Mammary epithelial cell (primary cell): Measurements from ENCODE around the gene RIN1.

Experiments
- EZH2 ChIP-seq: IDR thresholded peaks from 2 replicates; pipeline ENCODE4 v1.6.1; 2012; ENCODE audit warnings: low read length, inconsistent platforms, borderline replicate concordance
- TF ChIP-seq, protein P1 (sequence below), 2 donors: IDR thresholded peaks in 1 of 2; conservative IDR thresholded peaks in 1 of 2; 2 replicates each; pipeline ENCODE4 v1.5.1; 2011 to 2012; ENCODE audit warnings: inconsistent platforms in 2 of 2, low read length in 2 of 2, mild to moderate bottlenecking in 2 of 2, control low read depth in 1 of 2, low read depth in 1 of 2; ENCODE audit not compliant: insufficient read depth in 1 of 2; ENCODE audit errors: extremely low read depth in 1 of 2

DNA sequence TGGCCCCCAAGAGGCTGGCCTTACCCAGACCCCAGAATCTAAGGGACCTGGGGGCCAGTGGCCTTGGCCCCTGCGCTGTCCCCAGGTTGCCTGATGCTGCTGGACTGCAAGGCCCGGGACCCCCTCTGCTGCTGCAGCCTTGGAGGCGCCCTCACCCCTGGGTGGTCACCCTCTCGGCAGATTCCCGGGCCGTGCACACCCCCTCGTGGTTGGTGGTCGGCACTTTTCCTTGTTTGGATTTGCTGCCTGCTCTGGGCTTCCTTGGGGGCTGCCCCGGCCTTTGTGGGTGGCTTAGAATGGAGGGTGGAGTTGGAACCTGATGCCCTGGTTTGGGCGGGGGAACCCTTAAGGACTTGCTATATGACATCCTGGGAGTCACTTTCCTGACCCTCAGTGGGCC, 5.3 kb downstream of the RIN1 start:
- TF ChIP-seq, protein P1, sequence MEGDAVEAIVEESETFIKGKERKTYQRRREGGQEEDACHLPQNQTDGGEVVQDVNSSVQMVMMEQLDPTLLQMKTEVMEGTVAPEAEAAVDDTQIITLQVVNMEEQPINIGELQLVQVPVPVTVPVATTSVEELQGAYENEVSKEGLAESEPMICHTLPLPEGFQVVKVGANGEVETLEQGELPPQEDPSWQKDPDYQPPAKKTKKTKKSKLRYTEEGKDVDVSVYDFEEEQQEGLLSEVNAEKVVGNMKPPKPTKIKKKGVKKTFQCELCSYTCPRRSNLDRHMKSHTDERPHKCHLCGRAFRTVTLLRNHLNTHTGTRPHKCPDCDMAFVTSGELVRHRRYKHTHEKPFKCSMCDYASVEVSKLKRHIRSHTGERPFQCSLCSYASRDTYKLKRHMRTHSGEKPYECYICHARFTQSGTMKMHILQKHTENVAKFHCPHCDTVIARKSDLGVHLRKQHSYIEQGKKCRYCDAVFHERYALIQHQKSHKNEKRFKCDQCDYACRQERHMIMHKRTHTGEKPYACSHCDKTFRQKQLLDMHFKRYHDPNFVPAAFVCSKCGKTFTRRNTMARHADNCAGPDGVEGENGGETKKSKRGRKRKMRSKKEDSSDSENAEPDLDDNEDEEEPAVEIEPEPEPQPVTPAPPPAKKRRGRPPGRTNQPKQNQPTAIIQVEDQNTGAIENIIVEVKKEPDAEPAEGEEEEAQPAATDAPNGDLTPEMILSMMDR (conservative IDR thresholded peaks at IDR 0.05 in 1 of 2, IDR thresholded peaks at IDR 0.05 in 1 of 2; ENCODE audit: extremely low read depth in 1 of 2, insufficient read depth in 1 of 2, low read depth in 1 of 2, low read length in 2 of 2), result no peak
- TF ChIP-seq EZH2, result no peak
